ENCODE data around the gene ZBTB20.

The ZBTB20 gene

GRCh38 chr3:115018694-115019093, 128.4 kb downstream of the ZBTB20 start:
- no peak for DNase-seq

GRCh38 chr3:115007966-115008365, 139.1 kb downstream of the ZBTB20 start:
- DNase-seq = no peak

- DNase-seq = no peak
Measured at GRCh38 chr3:115004201-115005140, 142.6 kb downstream of the ZBTB20 start.

GRCh38 chr3:114998971-114999579, 148.0 kb downstream of the ZBTB20 start:
- no peak for DNase-seq

- DNase-seq = no peak
Measured at GRCh38 chr3:114994554-114995341, 152.3 kb downstream of the ZBTB20 start.

- DNase-seq = no peak
Measured at GRCh38 chr3:114985776-114986175, 161.3 kb downstream of the ZBTB20 start.

GRCh38 chr3:114983248-114983647, 163.8 kb downstream of the ZBTB20 start:
- no peak for DNase-seq

- DNase-seq = no peak
Measured at GRCh38 chr3:114974387-114974786, 172.7 kb downstream of the ZBTB20 start.

- no peak for DNase-seq
Measured at GRCh38 chr3:114973536-114973935, 173.6 kb downstream of the ZBTB20 start.

GRCh38 chr3:114967168-114967567, 179.9 kb downstream of the ZBTB20 start:
- DNase-seq = no peak

GRCh38 chr3:114962189-114962588, 184.9 kb downstream of the ZBTB20 start:
- no peak for DNase-seq

GRCh38 chr3:114958930-114959329, 188.2 kb downstream of the ZBTB20 start:
- no peak for DNase-seq

- no peak for DNase-seq
Measured at GRCh38 chr3:114953800-114954199, 193.3 kb downstream of the ZBTB20 start.

GRCh38 chr3:114953215-114953799, 193.8 kb downstream of the ZBTB20 start:
- DNase-seq = no peak

GRCh38 chr3:114942773-114943172, 204.3 kb downstream of the ZBTB20 start:
- DNase-seq = no peak

- DNase-seq = no peak
Measured at GRCh38 chr3:114941626-114942309, 205.3 kb downstream of the ZBTB20 start.

GRCh38 chr3:114939920-114940319, 207.2 kb downstream of the ZBTB20 start:
- no peak for DNase-seq

- no peak for DNase-seq
Measured at GRCh38 chr3:114933407-114933806, 213.7 kb downstream of the ZBTB20 start.

GRCh38 chr3:114929971-114930732, 216.9 kb downstream of the ZBTB20 start:
- DNase-seq = no peak

- DNase-seq = no peak
Measured at GRCh38 chr3:114928989-114929640, 218.0 kb downstream of the ZBTB20 start.

- no peak for DNase-seq
Measured at GRCh38 chr3:114904633-114905032, 242.5 kb downstream of the ZBTB20 start.
